AG04449 (cell line): ENCODE measurements around the gene COG5.

Experiments
- CTCF ChIA-PET: fragments of 350-600 bp; formaldehyde crosslinking; extraction: SDS; loops from one replicate; lab custom pipeline; 2021; ENCODE audit warnings: antibody characterized with exemption; lab: Yijun Ruan, JAX
- POLR2A ChIA-PET: fragments of 400-600, 350-600 bp; formaldehyde crosslinking; extraction: SDS; loops from one replicate; lab custom pipeline; 2020; ENCODE audit warnings: antibody characterized with exemption, inconsistent platforms; lab: Yijun Ruan, JAX
- DNase-seq: peaks from one replicate; pipeline ENCODE4 v3.0.0-alpha.2; 2010; ENCODE audit warnings: low read depth, low spot score
- H3K4me3 ChIP-seq: 2 replicates; pipeline ENCODE4 v1.5.1; 2011; ENCODE audit warnings: low read depth, mild to moderate bottlenecking, control low read depth, low read length
- TF ChIP-seq, protein P1 (sequence below): IDR thresholded peaks from one replicate; pipeline ENCODE4 v1.5.1; 2011; ENCODE audit warnings: mild to moderate bottlenecking, moderate library complexity, low read length, control low read depth, inconsistent platforms; ENCODE audit not compliant: insufficient read depth; ENCODE audit errors: missing control alignments

The COG5 gene

DNA sequence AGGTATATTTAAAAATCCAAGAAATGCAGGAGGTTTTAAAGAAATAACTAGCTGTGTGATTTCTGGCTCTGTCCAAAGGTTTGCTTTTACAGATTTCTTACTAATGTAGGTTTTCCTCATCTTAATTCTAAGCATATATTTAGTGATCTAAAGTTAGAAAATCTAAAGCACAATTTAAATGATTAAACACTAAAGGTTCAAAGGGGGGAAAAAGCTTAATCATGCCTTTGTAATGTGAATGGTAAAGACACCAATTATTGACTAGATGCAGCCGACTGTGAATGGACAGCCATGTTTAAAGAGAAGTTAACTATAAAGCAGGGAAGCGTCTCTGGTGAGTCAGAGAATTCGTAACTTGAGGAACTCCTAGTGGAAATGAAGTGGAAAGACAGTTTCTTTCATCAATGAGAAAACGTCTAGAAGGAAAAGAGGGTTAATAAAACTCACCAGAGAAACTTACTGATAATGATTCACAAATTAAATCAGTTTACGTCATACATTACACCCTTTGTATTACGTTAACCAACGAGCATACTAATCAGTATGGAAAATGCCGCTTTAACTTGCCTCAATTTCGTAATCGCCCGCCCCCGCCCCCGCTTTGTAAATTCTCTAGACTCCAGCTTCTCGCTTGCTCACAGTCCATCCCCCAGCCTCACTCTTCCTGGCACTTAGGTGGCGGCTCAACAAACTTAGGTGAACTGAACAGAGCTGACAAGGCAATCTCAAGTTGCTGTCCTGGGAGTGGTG is 396.1 kb downstream of the COG5 start:
- TF ChIP-seq, protein P1, sequence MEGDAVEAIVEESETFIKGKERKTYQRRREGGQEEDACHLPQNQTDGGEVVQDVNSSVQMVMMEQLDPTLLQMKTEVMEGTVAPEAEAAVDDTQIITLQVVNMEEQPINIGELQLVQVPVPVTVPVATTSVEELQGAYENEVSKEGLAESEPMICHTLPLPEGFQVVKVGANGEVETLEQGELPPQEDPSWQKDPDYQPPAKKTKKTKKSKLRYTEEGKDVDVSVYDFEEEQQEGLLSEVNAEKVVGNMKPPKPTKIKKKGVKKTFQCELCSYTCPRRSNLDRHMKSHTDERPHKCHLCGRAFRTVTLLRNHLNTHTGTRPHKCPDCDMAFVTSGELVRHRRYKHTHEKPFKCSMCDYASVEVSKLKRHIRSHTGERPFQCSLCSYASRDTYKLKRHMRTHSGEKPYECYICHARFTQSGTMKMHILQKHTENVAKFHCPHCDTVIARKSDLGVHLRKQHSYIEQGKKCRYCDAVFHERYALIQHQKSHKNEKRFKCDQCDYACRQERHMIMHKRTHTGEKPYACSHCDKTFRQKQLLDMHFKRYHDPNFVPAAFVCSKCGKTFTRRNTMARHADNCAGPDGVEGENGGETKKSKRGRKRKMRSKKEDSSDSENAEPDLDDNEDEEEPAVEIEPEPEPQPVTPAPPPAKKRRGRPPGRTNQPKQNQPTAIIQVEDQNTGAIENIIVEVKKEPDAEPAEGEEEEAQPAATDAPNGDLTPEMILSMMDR = peak; percentile 37
- ChIA-PET POLR2A (interaction anchor here (0.6 to 1.5 kb wide), 2 partner anchors 12 to 1055 kb away, joined by 4 to 5 read pairs; partner anchors contain the start of gene SYPL1), CTCF (interaction anchor here (0.6 to 9.9 kb wide), 10 partner anchors 9 to 991 kb away, joined by 3 to 140 read pairs (median 3); no protein-coding TSS in a partner anchor)
- DNase-seq = peak; percentile 45
- peak overlapping the region; percentile 76 for H3K4me3 ChIP-seq

DNA sequence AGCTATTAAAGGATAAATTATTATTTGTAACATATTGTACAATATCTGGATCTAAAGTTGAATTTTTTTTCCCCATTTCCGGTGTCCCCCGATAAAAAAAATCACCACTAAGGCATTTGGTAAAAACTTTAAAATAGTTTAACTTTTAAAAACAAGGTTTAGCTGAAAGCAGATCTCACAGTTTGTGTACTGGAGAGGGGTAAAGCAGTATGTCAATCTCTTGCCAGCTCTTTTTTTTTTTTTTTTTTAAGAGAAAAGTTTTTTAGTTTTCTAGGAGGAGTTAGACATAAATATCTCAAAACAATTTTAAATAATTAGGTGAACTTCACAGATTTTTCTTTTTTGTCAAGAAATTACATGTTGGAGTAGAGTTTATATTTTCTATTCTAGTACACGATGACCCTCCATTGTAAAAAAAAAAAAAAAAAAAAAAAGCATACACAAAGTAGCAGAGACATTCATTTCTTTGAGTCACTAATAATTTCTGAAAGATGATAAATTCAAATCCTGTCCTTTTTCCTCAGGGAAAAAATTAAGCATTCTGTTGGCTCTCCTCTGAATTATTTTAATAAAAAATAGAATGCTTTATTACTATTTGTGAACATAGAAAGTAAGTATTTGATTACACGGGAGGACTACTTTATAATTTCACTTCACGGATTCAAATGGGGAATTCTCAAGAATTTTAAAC is 396.8 kb downstream of the COG5 start:
- ChIA-PET CTCF (interaction anchor here (0.6 to 9.9 kb wide), 10 partner anchors 10 to 990 kb away, joined by 3 to 140 read pairs (median 3); no protein-coding TSS in a partner anchor), POLR2A (interaction anchor here (0.7 kb wide), 1 partner anchor 722 kb away, joined by 3 read pairs; no protein-coding TSS in a partner anchor)
- peak overlapping the region; percentile 76 for H3K4me3 ChIP-seq
- DNase-seq = no peak
- TF ChIP-seq, protein P1 = no peak

DNA sequence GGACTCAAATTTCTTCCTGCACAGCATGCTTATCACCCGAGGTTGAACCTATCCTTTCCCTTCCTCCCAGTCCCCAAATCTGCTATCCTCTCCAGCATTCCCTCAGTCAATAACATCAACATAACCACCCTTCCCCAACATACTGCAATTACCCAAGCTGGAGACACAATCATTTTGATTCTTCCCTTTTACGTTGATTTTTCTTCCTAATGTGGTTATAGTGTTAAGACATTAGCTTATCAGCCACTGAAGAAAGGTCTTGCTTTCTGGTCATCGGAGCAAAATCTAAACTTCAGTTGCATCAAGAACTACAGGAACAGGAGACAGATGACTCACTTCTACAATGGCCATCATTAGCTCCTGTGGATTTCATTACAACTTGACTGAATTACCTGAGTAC is 398.4 kb downstream of the COG5 start:
- no peak for DNase-seq
- ChIA-PET POLR2A (no interaction called here), CTCF (interaction anchor here (0.8 to 9.9 kb wide), 4 partner anchors 9 to 373 kb away, joined by 3 to 140 read pairs (median 4); no protein-coding TSS in a partner anchor)
- H3K4me3 ChIP-seq = no peak overlapping the region
- TF ChIP-seq, protein P1 = no peak

DNA sequence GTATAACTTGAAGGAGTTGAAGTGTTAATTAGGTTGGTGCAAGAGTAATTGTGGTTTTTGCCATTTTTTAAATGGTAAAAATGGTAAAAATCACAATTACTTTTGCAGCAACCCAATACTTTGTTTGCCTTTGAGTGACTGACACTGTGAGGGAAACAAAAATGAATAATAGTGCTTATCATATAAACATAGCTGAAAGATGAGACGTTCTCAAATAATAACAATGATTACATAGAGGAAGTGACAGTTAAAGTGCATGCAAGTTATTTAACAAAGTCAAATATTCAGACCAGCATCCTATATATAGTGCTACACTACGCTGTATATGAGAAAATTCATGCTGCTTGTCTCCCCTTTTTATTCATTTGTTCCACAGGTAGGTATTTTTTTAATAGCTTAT is 399.6 kb downstream of the COG5 start:
- ChIA-PET CTCF (interaction anchor here (0.7 to 9.9 kb wide), 2 partner anchors 14 to 43 kb away, joined by 3 to 140 read pairs; no protein-coding TSS in a partner anchor), POLR2A (no interaction called here)
- H3K4me3 ChIP-seq = no peak overlapping the region
- no peak for DNase-seq
- TF ChIP-seq, protein P1 = no peak

DNA sequence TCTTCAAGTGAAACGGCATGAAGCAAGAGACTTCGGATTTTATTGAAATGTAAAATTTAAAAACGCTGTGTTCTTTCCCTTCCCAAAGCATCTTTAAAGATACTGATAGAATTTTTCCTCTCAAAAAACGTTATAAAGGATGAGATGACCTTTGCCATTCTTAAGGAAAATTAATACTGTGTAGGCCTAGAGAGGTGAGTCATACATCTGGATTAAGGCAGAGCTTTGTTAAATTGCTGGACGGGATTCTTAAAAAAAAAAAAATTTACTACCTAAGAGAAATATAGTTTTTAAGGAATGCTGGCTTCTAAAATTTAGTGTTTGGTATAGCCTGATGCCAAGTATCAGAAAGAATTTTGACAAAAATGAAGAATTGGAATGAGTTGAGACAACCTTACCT is 401.2 kb downstream of the COG5 start:
- TF ChIP-seq, protein P1 = no peak
- no peak for DNase-seq
- ChIA-PET CTCF (interaction anchor here (1.4 to 9.9 kb wide), 3 partner anchors 13 to 370 kb away, joined by 3 to 140 read pairs (median 6); no protein-coding TSS in a partner anchor), POLR2A (interaction anchor here (0.6 kb wide), 1 partner anchor 1379 kb away, joined by 3 read pairs; no protein-coding TSS in a partner anchor)
- no peak overlapping the region for H3K4me3 ChIP-seq
